Retinal pigment epithelial cell (primary cell): Measurements from ENCODE around the gene CCM2L.

ENCODE experiments used
- DNase-seq: peaks from one replicate; pipeline ENCODE4 v3.0.0-alpha.2; 2010; ENCODE audit warnings: low read depth
- H3K4me3 ChIP-seq: 2 replicates; pipeline ENCODE4 v1.5.1; 2011; ENCODE audit warnings: mild to moderate bottlenecking, low read length, control low read depth, moderate library complexity
- CTCF ChIP-seq: conservative IDR thresholded peaks from 2 replicates; pipeline ENCODE4 v1.5.1; 2011; ENCODE audit warnings: low read depth, low read length, control low read depth, inconsistent platforms

Gene CCM2L

GRCh38 chr20:31981784-31982183 is 28.5 kb upstream of the CCM2L start:
- no peak overlapping the region for H3K4me3 ChIP-seq
- TF ChIP-seq CTCF = no peak
- DNase-seq = no peak

GRCh38 chr20:31984981-31985471 is 25.2 kb upstream of the CCM2L start:
- DNase-seq = no peak
- TF ChIP-seq CTCF = no peak
- no peak overlapping the region for H3K4me3 ChIP-seq

GRCh38 chr20:31987744-31988143 is 22.5 kb upstream of the CCM2L start:
- no peak for DNase-seq
- H3K4me3 ChIP-seq = no peak overlapping the region
- TF ChIP-seq CTCF = no peak

GRCh38 chr20:31988430-31989015 is 21.7 kb upstream of the CCM2L start:
- TF ChIP-seq CTCF = no peak
- H3K4me3 ChIP-seq = no peak overlapping the region
- DNase-seq = no peak

- H3K4me3 ChIP-seq = no peak overlapping the region
- no peak for TF ChIP-seq CTCF
- no peak for DNase-seq
Measured at GRCh38 chr20:31989030-31989645, 21.1 kb upstream of the CCM2L start.

GRCh38 chr20:31990641-31991338 is 19.4 kb upstream of the CCM2L start:
- DNase-seq = no peak
- no peak for TF ChIP-seq CTCF
- no peak overlapping the region for H3K4me3 ChIP-seq

GRCh38 chr20:31991339-31991705 is 18.9 kb upstream of the CCM2L start:
- DNase-seq = no peak
- H3K4me3 ChIP-seq = no peak overlapping the region
- no peak for TF ChIP-seq CTCF
